ENCODE measurements around the gene NFIA.
"Not testable (repeated sequence)": the region's sequence is repeated elsewhere in the genome, so short reads cannot be mapped to it uniquely, and the experiment has no call there.

NFIA gene

DNA sequence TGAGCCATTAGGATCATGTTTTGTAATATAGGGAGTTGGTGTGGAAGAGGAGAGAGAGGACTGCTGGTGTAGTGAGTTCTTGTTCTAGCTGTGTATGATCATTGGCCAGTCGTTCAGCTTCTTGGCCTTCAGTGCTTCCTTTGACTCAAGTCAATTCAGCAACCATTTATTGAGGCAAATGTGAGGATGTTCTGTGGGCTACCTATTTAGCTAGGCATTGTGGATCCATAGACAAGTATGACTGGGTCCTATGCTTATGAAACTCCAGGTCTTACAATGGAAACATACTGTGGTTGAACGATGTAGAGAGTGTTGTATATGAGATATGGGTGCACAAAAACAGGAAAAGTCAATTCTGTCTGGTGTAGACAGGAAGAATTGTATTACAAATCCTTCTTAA is 41.7 kb downstream of the NFIA start:
- Histone ChIP-seq H3K4me1 (no peaks in the 10 kb centered on the region; the same call in none of the 2 replicates), H3K4me3 (ENCODE audit: low read depth, low read length) (no peak overlapping the region), H3K9me3 (no peaks in the 10 kb centered on the region), H3K36me3 (no peaks in the 10 kb centered on the region), H3K27me3 (no peaks in the 10 kb centered on the region)
- TF ChIP-seq, protein P1, sequence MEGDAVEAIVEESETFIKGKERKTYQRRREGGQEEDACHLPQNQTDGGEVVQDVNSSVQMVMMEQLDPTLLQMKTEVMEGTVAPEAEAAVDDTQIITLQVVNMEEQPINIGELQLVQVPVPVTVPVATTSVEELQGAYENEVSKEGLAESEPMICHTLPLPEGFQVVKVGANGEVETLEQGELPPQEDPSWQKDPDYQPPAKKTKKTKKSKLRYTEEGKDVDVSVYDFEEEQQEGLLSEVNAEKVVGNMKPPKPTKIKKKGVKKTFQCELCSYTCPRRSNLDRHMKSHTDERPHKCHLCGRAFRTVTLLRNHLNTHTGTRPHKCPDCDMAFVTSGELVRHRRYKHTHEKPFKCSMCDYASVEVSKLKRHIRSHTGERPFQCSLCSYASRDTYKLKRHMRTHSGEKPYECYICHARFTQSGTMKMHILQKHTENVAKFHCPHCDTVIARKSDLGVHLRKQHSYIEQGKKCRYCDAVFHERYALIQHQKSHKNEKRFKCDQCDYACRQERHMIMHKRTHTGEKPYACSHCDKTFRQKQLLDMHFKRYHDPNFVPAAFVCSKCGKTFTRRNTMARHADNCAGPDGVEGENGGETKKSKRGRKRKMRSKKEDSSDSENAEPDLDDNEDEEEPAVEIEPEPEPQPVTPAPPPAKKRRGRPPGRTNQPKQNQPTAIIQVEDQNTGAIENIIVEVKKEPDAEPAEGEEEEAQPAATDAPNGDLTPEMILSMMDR (IDR thresholded peaks at IDR 0.05; ENCODE audit: low read depth, low read length) = no peak
- DNase-seq = no peak

DNA sequence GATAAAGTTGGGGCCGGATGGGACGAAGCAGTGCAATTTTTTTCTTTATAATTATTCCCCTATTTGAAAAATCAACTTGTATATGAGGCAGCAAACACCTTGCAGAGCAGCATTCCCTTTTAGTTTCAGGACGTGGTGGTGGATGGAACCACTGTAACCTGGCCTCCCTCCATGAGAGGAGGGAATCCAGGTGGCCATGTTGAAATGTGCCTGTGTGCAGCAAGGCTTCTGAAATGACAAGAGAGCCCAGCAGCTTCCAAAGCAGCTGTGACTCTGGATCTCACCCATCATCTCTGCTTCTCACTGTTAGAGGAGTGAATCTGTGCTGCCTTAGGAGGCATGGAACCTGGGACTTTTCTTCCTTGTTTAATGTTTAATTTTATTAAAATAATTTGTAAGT is 42.3 kb downstream of the NFIA start:
- Histone ChIP-seq H3K4me3 (ENCODE audit: low read depth, low read length) (no peak overlapping the region), H3K36me3 (no peaks in the 10 kb centered on the region), H3K27me3 (no peaks in the 10 kb centered on the region), H3K4me1 (no peaks in the 10 kb centered on the region; the same call in none of the 2 replicates), H3K9me3 (no peaks in the 10 kb centered on the region)
- DNase-seq = peak; percentile 7
- TF ChIP-seq, protein P1 (IDR thresholded peaks at IDR 0.05; ENCODE audit: low read depth, low read length) = no peak

DNA sequence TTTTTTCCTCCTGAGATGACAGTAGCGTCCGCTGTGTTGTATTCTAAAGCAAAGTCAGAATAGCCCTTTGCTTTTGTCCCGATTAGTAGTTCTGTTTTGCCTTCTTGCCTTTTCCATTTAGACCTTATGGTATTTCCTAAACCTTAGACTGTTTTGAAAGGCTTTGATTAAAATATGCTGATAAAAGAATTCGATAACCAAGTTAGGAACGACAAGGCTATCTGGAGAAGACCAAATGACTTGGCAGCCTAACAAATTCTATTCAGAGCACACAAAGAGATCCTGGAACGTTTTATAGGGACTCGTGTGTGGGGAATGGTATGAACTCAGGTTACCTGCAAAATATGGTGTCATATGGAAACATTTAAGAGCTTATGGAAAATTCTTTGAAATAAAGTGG is 42.9 kb downstream of the NFIA start:
- Histone ChIP-seq H3K27me3 (no peaks in the 10 kb centered on the region), H3K4me1 (no peaks in the 10 kb centered on the region; the same call in none of the 2 replicates), H3K9me3 (no peaks in the 10 kb centered on the region), H3K4me3 (ENCODE audit: low read depth, low read length) (no peak overlapping the region), H3K36me3 (no peaks in the 10 kb centered on the region)
- TF ChIP-seq, protein P1 (IDR thresholded peaks at IDR 0.05; ENCODE audit: low read depth, low read length) = no peak
- no peak for DNase-seq

DNA sequence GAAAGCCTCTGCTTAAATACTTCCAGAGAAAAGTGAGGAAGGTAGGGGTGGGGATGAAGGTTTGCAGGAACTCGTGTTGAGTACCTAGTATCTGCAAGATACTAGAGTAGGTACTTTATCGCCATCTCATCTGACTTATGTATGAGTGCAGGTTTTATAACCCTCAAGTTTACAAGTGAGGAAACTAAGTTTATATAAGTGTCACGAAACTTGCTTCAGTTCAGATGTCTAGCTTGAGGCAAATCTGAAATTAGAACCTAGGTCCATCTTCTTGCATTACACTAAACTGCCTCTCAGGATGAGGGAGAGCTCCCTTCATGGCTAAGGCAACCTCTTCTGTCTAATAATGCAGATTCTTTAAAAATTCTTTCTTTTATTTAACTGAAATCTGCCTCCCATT is 43.5 kb downstream of the NFIA start:
- Histone ChIP-seq H3K36me3 (no peaks in the 10 kb centered on the region), H3K9me3 (no peaks in the 10 kb centered on the region), H3K4me3 (ENCODE audit: low read depth, low read length) (no peak overlapping the region), H3K4me1 (no peaks in the 10 kb centered on the region; the same call in none of the 2 replicates), H3K27me3 (no peaks in the 10 kb centered on the region)
- DNase-seq = no peak
- TF ChIP-seq, protein P1 (IDR thresholded peaks at IDR 0.05; ENCODE audit: low read depth, low read length) = no peak

DNA sequence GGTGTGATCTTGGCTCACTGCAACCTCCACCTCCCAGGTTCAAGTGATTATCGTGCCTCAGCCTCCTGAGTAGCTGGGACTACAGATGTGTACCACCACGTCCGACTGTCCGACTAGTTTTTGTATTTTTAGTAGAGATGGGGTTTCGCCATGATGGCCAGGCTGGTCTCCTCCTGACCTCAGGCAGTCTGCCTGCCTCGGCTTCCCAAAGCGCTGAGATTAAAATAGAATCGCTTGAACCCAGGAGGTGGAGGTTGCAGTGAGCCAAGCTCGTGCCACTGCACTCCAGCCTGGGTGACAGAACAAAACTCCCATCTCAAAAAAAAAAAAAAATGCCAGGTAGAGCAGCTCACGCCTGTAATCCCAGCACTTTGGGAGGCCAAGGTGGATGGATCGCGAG is 44.5 kb downstream of the NFIA start:
- H3K36me3 ChIP-seq; H3K4me3 ChIP-seq (ENCODE audit: low read depth, low read length); H3K9me3 ChIP-seq; H3K4me1 ChIP-seq; DNase-seq; H3K27me3 ChIP-seq: not testable (repeated sequence)

DNA sequence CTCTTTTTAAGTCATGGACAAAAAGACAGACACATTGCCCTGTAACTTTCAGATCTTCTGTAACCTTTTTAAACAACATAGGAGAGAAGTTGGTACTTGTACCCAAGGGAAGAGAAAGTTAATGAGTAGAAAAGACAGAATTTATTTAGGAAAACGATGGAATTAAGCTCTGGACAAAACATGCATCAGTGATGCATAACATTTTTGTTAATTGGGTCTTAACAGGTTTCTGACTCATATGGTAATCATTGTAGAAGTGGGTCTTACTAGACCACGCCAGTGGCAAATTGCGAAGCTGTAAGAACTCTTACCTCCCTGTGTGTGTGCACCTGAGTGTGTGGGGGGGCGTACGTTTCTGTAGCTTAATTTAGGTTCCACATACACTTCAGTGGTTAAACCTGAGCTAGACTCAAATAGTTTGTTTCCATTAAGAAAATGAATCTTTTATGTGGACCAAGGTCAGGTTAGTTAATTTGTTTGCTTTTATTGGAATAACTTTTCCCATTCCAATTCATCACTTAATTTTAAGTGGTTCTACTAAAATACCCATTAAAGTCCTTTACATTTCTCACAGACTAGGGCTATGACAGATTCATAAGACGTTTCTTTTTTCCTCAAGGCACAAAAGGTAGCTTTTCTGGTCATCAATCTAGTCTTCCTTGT is 48.1 kb downstream of the NFIA start:
- Histone ChIP-seq H3K36me3 (no peaks in the 10 kb centered on the region), H3K27me3 (no peaks in the 10 kb centered on the region), H3K9me3 (no peaks in the 10 kb centered on the region), H3K4me1 (peaks cover 9% of the 10 kb centered on the region), H3K4me3 (ENCODE audit: low read depth, low read length) (no peak overlapping the region)
- no peak for DNase-seq
- TF ChIP-seq, protein P1 (IDR thresholded peaks at IDR 0.05; ENCODE audit: low read depth, low read length) = no peak
